GM19035 (cell line): Measurements from ENCODE around the gene SLC7A4.
A peak's percentile ranks its signal among the peaks of the same experiment; 100 is the strongest.
"Not testable (repeated sequence)": the region's sequence is repeated elsewhere in the genome, so short reads cannot be mapped to it uniquely, and the experiment has no call there.

Experiments used
- ATAC-seq: cut with Tn5 transposase; IDR thresholded peaks from one replicate; pipeline ENCODE4 v1.9.1; 2021; ENCODE audit not compliant: unreplicated experiment

The SLC7A4 gene

DNA sequence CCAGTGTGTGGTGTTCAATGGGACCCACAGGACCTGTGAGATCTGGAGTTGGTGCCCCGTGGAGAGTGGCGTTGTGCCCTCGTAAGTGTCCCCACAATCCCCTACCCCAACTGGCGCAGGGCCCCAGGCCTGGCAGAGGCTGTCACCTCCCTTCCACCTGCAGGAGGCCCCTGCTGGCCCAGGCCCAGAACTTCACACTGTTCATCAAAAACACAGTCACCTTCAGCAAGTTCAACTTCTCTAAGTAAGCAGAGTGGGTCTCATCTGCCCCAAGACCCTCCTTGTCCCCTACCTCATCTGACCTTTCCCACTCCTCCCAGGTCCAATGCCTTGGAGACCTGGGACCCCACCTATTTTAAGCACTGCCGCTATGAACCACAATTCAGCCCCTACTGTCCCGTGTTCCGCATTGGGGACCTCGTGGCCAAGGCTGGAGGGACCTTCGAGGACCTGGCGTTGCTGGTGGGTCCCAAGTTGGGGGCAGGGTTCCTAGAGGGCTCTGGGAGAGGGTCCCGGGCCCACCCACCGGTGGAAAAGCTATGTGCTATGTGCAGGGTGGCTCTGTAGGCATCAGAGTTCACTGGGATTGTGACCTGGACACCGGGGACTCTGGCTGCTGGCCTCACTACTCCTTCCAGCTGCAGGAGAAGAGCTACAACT is 9.3 kb downstream of the SLC7A4 start:
- no peak for ATAC-seq

DNA sequence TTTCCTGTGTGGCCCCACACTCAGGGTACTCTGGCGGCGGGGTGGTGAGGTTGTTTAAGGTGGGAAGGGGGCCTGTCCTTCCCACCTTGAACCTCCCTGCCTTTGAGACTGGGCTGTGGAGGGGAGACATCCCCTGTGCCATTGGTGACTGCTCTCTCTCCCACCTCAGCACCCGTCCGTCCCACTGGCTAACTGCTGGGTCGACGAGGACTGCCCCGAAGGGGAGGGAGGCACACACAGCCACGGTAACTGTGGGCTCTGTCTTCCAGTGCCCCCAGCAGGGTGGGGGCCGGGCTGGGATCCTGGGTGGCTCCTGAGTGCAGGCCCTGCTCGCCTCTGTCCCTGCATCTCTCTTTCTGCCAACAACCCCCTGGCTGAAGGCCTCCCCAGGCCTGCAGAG is 9.9 kb downstream of the SLC7A4 start:
- ATAC-seq, result no peak

DNA sequence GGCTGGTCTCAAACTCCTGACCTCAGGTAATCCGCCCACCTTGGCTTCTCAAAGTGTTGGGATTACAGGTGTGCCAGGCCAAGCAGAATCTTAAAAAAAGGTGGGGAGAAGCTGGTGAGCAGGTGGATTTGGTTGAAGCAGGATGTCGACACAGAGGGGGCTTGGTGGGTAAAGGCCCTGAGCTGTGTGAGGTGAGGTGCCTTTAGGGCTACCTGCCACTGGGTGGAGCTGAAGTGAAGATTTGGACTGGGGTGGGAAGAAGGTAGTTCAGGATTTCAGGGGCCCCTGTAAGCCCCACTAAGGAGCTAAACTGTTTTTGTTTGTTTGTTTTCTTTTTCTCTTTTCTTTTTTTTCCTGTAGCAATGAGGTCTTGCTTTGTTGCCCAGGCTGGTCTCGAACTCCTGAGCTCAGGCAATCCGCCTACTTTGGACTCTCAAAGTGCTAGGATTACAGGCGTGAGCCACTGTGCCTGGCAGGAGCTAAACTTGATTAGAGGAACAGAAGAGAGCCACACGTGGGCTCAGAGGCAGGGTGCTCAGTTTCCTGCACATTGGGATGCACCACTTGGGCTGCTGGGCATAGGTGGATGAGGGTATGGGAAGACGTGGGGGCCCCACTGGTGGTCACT is 11.4 kb downstream of the SLC7A4 start:
- ATAC-seq, result no peak

DNA sequence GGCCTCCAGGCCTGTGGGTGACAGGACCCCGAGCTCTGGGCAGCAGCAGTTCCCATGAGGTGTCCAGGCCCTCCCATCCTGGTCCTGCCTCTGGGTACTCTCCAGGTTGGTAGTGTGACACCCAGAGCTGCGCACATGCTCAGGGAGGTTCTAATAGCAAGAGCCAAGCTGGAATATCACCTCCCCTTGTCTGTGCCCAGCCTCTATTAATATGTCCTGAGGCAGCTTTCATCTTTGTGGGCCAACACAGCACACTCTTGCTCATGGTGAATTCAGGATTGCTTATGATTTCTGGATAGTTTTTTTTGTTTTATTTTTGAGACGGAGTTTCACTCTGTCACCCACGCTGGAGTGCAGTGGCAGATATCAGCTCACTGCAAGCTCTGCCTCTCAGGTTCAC is 14.0 kb downstream of the SLC7A4 start:
- no peak for ATAC-seq

GRCh38 chr22:21016644-21017420 is 15.5 kb downstream of the SLC7A4 start:
- no peak for ATAC-seq

DNA sequence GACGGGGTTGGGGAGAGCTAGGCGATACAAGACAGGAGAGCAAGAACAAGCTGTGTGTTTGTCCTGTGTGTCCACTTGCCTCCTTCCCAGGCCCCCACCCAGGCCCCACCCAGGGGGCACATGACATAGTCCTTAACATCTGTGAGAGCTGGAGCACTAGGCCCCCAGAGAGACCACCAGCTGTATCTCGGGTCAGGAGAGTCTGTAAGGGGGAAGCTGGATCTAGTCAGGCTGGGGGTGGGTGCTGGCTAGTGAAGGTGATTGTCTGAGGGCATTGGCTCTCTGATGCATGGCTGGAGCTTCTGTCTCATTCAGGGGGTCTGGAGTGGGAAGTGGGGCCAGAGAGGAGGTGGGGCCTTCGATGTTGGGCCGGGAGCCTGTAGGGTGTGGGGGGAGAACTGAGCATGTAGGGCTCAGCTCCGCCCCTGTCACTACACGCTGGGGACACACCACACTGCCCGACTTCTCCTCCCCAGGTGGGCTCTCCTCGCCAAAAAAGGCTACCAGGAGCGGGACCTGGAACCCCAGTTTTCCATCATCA is 16.8 kb downstream of the SLC7A4 start:
- no peak for ATAC-seq

DNA sequence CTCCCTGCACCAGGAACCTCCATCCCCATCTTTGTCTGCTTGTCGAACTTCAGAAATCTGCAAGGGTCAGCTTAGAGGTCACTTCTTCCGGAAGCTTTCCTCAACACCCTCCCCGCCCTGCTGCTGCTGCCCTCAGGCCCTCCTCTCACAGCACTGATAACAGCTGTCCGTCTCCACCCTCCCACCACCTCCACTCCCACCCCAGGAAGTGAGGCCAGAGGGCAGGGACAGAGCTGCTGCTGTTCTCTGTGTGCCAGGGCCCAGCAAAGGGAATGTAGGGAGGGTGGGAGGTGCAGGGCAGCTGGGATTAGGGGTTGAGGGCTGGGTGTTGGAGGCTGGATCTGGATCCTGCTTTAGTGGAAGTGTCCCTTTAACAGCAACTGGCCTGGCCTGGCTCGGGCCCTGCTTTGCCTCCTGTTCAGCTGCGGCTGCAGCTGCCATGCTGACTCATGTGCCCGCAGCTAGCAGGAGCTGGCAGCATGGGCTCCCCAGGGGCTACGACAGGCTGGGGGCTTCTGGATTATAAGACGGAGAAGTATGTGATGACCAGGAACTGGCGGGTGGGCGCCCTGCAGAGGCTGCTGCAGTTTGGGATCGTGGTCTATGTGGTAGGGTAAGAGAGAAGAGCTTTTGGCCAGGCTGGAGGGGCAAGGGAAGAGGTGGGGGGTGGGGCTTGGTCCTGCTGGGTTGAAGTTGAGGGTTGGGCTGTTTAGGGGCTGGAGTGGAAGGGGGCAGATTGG is 17.5 kb downstream of the SLC7A4 start, which contains the start of gene P2RX6:
Gene P2RX6, plus strand, starts transcription at position 440 of the 740 bp plus-strand sequence. Its CDS starts 10 bp downstream, at position 450.
- ATAC-seq, result no peak

DNA sequence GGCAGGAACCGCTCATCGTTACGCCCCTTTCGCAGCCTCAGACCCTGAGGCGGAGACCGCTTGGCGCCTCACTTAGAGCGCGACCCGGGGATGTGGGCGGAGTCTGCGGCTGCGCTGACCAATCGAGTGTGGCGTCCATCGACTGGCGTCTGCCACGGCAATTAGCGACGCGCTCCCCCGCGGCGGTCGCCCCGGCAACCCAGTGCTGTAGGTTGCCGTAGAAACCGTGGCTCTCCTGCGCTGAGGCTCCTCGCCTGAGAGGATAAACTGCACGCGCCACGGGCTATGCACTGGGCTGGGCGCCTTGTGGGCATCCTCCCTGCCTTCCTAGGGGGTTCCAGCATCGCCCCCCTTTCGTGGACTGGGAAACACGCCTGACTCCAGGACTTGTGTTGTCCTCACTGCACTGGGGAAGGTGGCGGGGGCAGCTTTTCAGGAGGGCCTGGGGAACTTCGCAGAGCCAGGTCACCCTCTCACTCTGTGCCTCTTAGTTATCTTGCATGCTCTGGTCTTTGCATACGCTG is 18.1 kb downstream of the SLC7A4 start:
- ATAC-seq, result peak; percentile 87

DNA sequence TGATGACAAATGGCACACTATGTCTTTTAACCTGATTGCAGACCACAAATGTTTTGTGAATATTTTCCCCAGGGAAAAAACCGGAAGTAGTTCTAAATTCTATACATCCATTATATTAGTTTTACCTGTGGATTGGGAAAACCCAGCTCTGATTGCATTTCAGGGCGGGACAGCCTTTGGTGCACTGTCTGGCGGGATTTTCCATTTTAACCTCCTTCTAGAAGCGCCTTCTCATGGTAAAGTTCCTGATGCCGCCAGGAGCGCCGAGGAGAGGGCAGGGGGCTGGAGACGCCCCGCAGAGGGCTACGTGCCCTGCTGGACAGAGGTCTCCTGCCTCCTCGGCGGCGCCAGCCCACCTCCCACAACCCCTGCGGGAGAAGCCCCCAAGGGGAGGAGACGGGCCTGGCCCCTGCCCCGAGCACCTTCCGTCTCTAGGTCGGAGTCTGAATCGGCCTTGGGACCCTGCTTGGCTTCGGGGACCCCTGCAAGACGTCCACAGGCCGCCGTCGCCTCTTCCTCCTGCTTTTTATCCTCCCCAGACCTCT is 18.6 kb downstream of the SLC7A4 start:
- peak; percentile 19 for ATAC-seq

DNA sequence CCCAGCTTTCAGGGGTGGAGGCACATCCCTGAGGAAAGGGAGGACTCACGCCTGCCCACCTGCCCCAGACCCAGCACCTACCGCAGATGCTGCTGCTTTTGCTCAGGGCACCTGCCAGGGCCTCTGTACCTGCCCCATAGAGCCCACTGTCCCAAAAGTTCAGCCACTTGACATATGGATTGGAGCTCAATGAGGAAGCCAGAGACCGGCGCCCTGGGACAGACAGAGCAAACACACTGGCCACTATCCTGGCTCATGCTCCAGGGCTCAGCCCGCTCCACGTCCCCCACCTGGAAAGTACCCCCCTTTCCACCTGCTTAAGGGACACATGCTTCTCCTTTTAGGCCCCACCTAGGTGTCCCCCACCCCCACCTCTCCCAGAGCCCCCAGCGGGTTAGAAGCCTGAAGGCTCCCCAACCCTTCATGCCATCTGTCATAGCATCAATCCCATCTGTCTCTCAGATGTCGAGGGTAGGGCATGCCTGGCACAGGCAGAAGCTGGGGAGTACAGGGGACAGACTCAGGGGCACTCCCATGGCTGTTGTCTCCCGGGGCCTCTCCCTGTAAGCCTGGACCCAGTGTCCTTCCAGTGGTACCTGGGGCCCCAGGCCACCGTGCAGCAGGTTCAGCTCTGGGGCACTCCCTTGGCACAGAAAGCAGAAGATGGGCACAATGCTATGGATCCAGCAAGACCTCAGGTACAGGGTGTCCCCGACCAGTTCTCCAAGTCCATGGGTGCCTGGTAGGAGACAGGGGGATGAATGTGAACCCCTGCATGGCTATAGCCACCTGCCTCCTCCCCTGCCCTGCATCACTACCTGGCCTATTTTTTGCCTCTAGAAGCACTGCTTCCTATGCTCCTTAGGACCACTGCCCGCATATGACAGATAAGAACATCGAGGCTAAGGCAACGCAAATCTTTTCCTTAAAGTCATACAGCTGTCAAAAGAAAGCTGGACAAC is 19.6 kb downstream of the SLC7A4 start:
- ATAC-seq, result no peak

DNA sequence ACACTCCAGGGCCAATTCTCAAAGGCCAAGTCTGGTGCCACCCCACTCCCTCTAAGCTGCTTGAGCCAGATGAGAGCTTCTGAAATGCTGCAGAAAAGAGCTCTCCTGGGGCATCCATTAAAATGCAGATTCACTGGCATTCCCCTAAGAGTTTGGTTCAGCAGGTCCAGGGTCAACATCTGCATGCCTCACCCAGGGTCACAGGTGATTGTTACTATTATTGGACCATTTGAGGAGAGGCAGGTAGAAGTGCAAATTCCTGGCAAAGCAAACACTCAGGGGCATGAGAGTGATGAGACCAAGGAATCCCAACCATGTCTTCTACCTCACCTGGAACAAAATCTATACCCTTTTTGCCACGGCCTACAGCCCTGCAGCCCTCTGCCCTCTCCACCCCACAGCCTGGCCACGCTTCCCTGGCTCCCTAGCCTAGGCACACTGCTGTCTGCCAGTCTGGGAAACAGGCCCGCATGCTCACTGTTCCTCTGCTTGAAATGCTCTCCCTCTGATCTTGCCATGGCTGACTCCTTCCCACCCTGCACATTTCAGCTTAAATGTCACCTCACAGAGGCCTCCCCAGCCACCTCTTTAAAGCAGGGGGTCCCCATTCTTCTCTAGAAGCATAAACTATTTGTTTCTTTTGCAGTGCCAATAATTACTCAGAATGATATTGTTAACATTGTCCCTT is 21.8 kb downstream of the SLC7A4 start:
- no peak for ATAC-seq

DNA sequence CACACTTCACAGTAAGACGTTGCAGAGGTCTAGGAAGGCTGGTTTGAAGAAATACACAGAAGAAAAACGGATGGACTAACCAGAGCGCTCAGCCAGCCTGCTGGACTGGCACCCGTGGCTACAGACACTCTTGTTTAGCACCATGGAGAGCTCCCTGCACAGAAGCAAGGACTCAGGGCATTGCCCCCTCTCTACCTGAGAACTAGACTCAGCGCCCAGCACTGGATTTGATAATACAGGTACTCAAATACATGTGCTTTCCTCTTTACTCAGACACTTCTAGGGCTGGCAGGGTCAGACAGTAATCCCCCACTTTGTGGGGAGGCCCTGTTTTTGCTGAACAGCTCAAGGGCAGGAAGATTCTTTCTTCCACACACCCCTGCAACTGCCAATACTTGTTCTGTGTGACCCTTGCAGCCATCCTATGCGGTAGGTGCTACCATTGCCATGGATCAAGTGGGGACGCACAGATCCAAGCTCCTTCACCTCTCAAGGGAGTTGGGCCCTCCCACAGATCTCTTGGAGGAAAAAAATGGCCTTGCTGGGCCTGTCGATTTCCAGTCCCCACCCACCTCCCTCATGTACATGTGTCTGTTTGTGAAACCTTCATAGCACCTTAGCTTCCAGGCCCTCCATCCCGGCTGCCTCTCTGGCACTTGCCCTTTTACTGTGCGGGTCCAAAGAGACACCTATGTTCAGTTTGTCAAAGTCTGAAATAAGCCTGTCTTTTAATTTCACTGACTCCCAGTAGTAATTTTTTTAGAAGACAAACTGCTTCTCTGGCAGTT is 22.5 kb downstream of the SLC7A4 start:
- ATAC-seq, result no peak

GRCh38 chr22:21009208-21009607 is 23.2 kb downstream of the SLC7A4 start:
- ATAC-seq, result not testable (repeated sequence)

- ATAC-seq, result no peak
Measured at GRCh38 chr22:21003782-21004181, 28.6 kb downstream of the SLC7A4 start.

- ATAC-seq, result peak; percentile 79
Measured at GRCh38 chr22:21001601-21002325, 30.6 kb downstream of the SLC7A4 start, which contains the start of gene THAP7. TSS of gene THAP7 (minus strand) at chr22:21002118. CDS start at chr22:21001911, 207 bp downstream.

DNA sequence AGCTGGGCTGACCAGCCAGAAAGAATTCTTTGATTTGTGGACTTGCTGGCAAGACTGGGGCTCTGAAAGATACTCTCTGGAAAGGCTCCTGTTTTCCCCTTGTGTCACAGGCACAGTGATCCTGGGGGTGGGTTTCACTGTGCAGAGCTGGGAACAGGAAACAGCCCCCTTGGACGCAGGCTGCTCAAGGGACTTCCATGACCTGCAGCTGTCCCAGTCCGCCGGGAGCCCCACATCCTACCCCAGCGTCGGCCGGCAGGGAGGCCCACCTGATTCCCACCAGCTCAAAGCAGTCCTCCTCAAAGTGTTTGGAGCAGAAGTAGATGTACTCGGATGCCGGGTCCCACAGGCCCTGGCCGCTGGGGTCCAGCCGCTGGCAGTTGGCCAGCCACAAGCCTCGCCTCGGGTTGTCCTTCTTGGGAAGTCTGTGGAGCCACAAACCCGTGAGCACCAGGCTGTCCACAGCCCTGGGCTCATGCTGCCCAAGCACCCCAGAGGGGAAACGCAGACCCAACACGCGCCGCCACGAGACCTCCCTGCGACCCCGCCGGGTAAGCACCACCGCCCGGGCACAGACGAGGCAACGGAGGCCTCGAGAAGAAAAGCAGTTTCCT is 31.3 kb downstream of the SLC7A4 start:
- ATAC-seq, result peak; percentile 29
